ENCODE results near the gene PNPO.
"Not testable (repeated sequence)": the region's sequence is repeated elsewhere in the genome, so short reads cannot be mapped to it uniquely, and the experiment has no call there.

PNPO gene

DNA sequence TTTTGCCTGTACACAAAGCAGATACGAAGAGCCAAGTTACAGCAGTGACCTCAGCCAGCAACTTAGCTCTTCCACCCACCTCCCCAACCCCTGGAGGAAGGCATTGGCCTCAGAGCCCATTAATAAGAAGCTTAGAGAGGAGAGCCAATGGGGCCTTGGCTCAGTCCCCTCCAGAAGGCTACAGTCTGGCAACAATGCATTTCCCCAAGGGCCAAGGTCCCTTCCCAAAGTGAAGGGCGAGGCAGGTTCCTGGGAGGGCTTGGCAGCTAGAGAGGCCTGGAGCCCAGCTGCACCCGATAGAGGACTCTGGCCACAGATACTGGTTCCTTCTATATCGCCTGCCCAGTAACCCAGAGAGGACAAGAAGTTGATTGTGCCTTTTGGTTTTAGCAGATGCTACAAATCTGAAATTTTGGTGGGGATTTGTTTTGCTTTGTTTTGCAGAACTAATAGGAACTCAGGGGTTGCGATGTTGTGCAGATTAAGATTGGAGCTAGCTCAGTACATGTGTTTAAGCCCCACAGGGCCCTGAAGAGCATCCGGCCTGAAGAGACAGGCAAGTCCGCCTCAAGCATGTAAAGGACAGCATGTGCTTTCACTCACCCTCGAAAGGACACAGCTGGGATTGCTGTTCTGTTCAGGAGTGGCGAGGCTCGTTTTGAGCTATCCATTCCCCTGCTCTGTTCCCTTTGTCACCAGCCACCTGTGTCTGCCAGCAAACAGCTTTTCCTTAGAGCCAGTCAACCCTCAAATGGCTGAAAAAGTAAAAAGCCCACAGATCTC, 12.0 kb upstream of the PNPO start:
- Histone ChIP-seq H4K20me1 (ENCODE audit: insufficient read depth, low read length, poor library complexity, severe bottlenecking) (no peaks in the 10 kb centered on the region), H3K9me2 (replicated peaks; ENCODE audit: low read depth, low read length) (no peaks in the 10 kb centered on the region), H3K4me3 (ENCODE audit: low read length, poor library complexity, severe bottlenecking) (no peak overlapping the region), H3K9ac (ENCODE audit: low read depth, low read length, poor library complexity, severe bottlenecking) (no peak overlapping the region), H3K4me1 (ENCODE audit: insufficient read depth, low read length, poor library complexity, severe bottlenecking) (no peaks in the 10 kb centered on the region), H3K79me2 (ENCODE audit: insufficient read depth, low read length) (no peaks in the 10 kb centered on the region), H3K27me3 (ENCODE audit: insufficient read depth, low read length, poor library complexity, severe bottlenecking) (no peaks in the 10 kb centered on the region), H3F3A (ENCODE audit: low read depth) (no peaks in the 10 kb centered on the region), H3K9me3 (ENCODE audit: insufficient read depth, low read depth, low read length) (no peaks in the 10 kb centered on the region), H2AFZ (ENCODE audit: low read length) (no peak overlapping the region), H3K4me2 (ENCODE audit: low read depth, low read length, poor library complexity, severe bottlenecking) (no peak overlapping the region), H3K36me3 (ENCODE audit: insufficient read depth, low read length) (peaks cover 19% of the 10 kb centered on the region; the same call in 1 of the 2 replicates)
- TF ChIP-seq, protein P1, sequence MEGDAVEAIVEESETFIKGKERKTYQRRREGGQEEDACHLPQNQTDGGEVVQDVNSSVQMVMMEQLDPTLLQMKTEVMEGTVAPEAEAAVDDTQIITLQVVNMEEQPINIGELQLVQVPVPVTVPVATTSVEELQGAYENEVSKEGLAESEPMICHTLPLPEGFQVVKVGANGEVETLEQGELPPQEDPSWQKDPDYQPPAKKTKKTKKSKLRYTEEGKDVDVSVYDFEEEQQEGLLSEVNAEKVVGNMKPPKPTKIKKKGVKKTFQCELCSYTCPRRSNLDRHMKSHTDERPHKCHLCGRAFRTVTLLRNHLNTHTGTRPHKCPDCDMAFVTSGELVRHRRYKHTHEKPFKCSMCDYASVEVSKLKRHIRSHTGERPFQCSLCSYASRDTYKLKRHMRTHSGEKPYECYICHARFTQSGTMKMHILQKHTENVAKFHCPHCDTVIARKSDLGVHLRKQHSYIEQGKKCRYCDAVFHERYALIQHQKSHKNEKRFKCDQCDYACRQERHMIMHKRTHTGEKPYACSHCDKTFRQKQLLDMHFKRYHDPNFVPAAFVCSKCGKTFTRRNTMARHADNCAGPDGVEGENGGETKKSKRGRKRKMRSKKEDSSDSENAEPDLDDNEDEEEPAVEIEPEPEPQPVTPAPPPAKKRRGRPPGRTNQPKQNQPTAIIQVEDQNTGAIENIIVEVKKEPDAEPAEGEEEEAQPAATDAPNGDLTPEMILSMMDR (conservative IDR thresholded peaks at IDR 0.05; ENCODE audit: low read length): no peak
- TF ChIP-seq EZH2phosphoT487 (IDR thresholded peaks at IDR 0.05; ENCODE audit: borderline replicate concordance): no peak

GRCh38 chr17:47931848-47932247, 9.5 kb upstream of the PNPO start:
- H3K9me3 ChIP-seq (ENCODE audit: insufficient read depth, low read depth, low read length): no peaks in the 10 kb centered on the region
- H3K36me3 ChIP-seq (ENCODE audit: insufficient read depth, low read length): peaks cover 5% of the 10 kb centered on the region; the same call in 1 of the 2 replicates
- H3K27me3 ChIP-seq (ENCODE audit: insufficient read depth, low read length, poor library complexity, severe bottlenecking): no peaks in the 10 kb centered on the region
- no peaks in the 10 kb centered on the region for H3K79me2 ChIP-seq (ENCODE audit: insufficient read depth, low read length)
- H3K4me3 ChIP-seq (ENCODE audit: low read length, poor library complexity, severe bottlenecking): no peak overlapping the region
- no peak overlapping the region for H3K9ac ChIP-seq (ENCODE audit: low read depth, low read length, poor library complexity, severe bottlenecking)
- no peak overlapping the region for H3K4me2 ChIP-seq (ENCODE audit: low read depth, low read length, poor library complexity, severe bottlenecking)
- no peak overlapping the region for H2AFZ ChIP-seq (ENCODE audit: low read length)
- no peaks in the 10 kb centered on the region for H3K4me1 ChIP-seq (ENCODE audit: insufficient read depth, low read length, poor library complexity, severe bottlenecking)
- no peaks in the 10 kb centered on the region for H4K20me1 ChIP-seq (ENCODE audit: insufficient read depth, low read length, poor library complexity, severe bottlenecking)
- no peak for TF ChIP-seq EZH2phosphoT487 (IDR thresholded peaks at IDR 0.05; ENCODE audit: borderline replicate concordance)
- TF ChIP-seq, protein P1 (conservative IDR thresholded peaks at IDR 0.05; ENCODE audit: low read length): no peak
- no peaks in the 10 kb centered on the region for H3F3A ChIP-seq (ENCODE audit: low read depth)
- no peaks in the 10 kb centered on the region for H3K9me2 ChIP-seq (replicated peaks; ENCODE audit: low read depth, low read length)

DNA sequence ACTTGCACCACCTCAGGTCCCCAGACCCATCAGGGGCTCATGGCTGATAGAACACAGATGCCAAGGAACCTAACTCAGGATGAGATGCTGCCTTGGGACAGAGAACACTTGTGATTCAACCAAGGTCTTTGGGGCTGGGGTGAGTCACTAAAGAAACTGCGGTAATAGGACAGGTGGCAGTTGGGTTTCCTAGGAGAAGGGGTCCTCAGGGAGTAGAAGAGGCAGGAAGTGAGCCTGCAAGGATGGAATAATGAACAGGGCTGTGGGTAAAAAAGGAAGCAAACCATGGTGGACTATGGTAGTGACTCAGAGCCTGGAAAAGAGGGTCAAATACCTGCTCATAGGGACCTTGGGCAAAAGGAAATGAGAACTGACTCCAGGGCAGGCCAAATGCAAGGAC, 6.5 kb upstream of the PNPO start:
- Histone ChIP-seq H4K20me1 (ENCODE audit: insufficient read depth, low read length, poor library complexity, severe bottlenecking) (no peaks in the 10 kb centered on the region), H3K9ac (ENCODE audit: low read depth, low read length, poor library complexity, severe bottlenecking) (no peak overlapping the region), H3K27me3 (ENCODE audit: insufficient read depth, low read length, poor library complexity, severe bottlenecking) (no peaks in the 10 kb centered on the region), H3K9me3 (ENCODE audit: insufficient read depth, low read depth, low read length) (no peaks in the 10 kb centered on the region), H3K4me3 (ENCODE audit: low read length, poor library complexity, severe bottlenecking) (no peak overlapping the region), H3K4me2 (ENCODE audit: low read depth, low read length, poor library complexity, severe bottlenecking) (no peak overlapping the region), H3K4me1 (ENCODE audit: insufficient read depth, low read length, poor library complexity, severe bottlenecking) (no peaks in the 10 kb centered on the region), H3K36me3 (ENCODE audit: insufficient read depth, low read length) (peaks cover 2% of the 10 kb centered on the region; the same call in 1 of the 2 replicates), H2AFZ (ENCODE audit: low read length) (no peak overlapping the region), H3K9me2 (replicated peaks; ENCODE audit: low read depth, low read length) (no peaks in the 10 kb centered on the region), H3K79me2 (ENCODE audit: insufficient read depth, low read length) (no peaks in the 10 kb centered on the region), H3F3A (ENCODE audit: low read depth) (no peaks in the 10 kb centered on the region)
- TF ChIP-seq, protein P1 (conservative IDR thresholded peaks at IDR 0.05; ENCODE audit: low read length): no peak
- no peak for TF ChIP-seq EZH2phosphoT487 (IDR thresholded peaks at IDR 0.05; ENCODE audit: borderline replicate concordance)

DNA sequence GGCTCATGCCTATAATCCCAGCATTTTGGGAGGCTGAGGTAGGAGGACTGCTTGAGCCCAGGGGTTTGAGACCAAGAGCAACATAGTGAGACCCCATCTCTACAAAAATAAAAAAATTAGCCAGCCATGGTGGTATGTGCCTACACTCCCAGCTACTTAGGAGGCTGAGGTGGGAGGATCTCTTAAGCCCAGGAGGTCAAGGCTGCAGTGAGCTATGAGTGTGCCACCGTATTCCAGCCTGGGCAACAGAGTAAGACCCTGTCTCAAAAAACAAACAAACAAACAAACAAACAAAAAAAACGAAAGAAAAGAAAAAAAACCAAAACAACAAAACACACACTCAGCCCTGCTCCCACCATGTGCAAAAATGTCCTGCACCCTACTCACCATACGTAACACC, 5.9 kb upstream of the PNPO start:
- not testable (repeated sequence) for H3K9me2 ChIP-seq (replicated peaks; ENCODE audit: low read depth, low read length); H3K79me2 ChIP-seq (ENCODE audit: insufficient read depth, low read length); H3K4me1 ChIP-seq (ENCODE audit: insufficient read depth, low read length, poor library complexity, severe bottlenecking); H2AFZ ChIP-seq (ENCODE audit: low read length); H3K4me3 ChIP-seq (ENCODE audit: low read length, poor library complexity, severe bottlenecking); H3K9me3 ChIP-seq (ENCODE audit: insufficient read depth, low read depth, low read length); H3K27me3 ChIP-seq (ENCODE audit: insufficient read depth, low read length, poor library complexity, severe bottlenecking); H3K4me2 ChIP-seq (ENCODE audit: low read depth, low read length, poor library complexity, severe bottlenecking); H3K9ac ChIP-seq (ENCODE audit: low read depth, low read length, poor library complexity, severe bottlenecking); H3F3A ChIP-seq (ENCODE audit: low read depth); H3K36me3 ChIP-seq (ENCODE audit: insufficient read depth, low read length); H4K20me1 ChIP-seq (ENCODE audit: insufficient read depth, low read length, poor library complexity, severe bottlenecking)

Measured in Loucy (cell line).